HG03139 (cell line): ENCODE data around the gene CPT2.

Source experiments
- ATAC-seq: cut with Tn5 transposase; IDR thresholded peaks from one replicate; pipeline ENCODE4 v1.9.1; 2021; ENCODE audit not compliant: unreplicated experiment

CPT2 gene

DNA sequence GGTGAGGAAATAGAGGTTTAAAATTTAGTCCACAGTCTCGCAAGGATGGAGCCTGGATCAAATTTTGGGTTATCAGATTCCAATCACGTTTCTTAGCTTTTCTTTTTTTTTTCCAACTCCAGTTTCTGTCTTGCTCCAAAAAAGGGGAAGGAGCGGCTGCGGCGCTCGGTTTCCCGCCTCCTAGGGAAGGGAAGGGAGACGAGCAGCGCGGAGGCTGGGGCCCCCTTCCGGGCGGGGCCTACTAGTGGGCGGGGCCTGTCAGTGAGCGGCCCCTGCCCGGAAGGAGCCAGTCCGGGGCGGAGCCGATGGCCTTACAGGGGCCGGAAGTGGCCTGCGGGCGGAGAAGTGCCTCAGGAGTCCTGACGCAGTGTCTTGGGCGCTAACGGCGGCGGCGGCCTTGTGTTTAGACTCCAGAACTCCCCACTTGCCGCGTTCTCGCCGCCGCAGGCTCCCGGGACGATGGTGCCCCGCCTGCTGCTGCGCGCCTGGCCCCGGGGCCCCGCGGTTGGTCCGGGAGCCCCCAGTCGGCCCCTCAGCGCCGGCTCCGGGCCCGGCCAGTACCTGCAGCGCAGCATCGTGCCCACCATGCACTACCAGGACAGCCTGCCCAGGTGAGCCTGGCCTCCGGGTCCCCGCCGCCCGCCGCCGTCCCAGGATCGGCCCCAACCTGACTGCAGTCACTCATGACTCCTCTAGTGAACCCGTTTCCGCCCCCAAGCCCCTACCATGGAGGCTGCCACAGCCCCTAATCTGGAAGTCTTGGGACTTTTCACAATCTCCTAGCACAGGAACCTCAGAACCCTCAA lies at the start of gene CPT2:
TSS of gene CPT2 (plus strand) at position 340 of the 806 bp plus-strand sequence. CDS start at position 460, 120 bp downstream.
- ATAC-seq, result peak; percentile 97

DNA sequence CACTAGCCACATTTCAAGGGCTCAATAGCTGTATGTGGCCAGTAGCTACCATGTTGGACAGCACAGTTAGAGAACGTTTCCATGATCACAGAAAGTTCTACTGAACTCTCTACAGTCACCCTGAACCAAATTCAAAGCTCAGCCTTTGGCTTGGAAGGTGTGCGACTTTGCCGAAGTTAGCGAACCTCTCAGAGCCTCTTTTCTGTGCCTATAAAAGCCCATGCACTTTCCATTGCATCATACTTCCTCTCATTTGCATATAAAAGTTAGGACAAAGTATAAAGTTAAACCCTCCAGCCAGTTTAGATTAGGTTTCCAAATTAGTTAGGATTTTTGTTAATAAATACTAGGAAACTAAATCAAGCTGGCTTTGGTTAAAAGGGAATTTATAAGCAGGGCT lies 49.5 kb upstream of the CPT2 start:
- no peak for ATAC-seq

DNA sequence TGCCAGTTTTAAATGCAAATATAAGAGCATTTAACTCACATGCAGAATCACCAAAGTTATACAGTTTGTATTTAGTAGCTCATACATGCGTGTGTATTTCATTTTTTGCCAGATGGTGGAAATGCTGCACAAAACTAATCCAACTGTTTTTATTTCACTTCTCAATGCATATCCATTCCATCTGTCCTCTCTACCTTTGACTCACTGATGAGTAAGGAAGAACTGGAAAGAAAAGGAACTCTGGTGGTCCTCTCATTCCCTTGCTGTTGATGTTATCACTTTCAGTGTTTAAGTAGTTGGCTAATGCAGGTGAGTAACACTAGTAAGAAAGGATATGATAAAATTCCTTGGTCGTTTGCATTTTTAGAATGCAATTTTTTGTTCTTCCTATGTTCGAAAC lies 48.5 kb upstream of the CPT2 start:
- ATAC-seq, result no peak

DNA sequence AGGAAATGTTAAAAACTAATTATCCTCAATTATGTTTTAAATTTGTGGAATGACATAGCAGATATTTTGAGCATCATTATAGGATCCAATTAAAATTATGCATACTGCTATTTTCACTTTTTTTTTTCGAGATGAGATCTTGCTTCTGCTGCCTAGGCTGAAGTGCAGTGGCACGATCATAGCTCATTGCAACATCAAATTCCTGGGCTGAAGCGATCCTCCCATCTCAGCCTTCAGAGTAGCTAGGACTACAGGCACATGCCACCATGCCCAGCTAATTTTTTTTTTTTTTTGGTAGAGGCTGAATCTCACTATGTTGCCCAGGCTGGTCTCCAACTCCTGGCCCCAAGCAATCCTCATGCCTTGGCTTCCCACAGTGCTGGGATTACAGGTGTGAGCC lies 42.9 kb upstream of the CPT2 start:
- no peak for ATAC-seq

DNA sequence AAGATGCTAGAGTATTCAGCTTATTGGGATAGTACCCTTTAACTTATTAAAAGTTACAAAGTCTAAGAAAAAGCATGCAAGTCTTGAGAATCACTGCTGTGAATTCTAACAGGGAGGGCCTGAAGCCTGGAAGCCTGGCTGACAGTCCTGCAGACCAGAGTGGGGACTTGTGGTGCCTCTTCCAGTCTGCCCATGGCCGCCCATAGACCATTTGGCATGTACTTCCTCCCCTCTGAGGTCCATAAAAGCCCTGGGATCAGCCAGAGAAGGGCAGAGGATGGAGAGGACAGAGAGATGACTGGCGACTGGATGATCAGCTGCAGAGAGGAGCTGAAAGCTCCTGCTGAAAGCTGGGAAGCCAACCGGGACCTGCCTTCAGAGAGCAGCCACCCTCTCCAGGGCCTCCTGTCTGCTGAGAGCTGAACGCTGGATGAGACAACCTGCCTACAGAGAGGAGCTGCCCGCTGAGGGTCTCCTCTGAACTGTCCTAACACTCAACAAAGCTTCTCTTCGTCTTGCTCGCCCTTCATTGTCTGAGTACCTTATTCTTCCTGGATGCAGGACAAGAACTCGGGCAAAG lies 41.7 kb upstream of the CPT2 start:
- ATAC-seq, result no peak

DNA sequence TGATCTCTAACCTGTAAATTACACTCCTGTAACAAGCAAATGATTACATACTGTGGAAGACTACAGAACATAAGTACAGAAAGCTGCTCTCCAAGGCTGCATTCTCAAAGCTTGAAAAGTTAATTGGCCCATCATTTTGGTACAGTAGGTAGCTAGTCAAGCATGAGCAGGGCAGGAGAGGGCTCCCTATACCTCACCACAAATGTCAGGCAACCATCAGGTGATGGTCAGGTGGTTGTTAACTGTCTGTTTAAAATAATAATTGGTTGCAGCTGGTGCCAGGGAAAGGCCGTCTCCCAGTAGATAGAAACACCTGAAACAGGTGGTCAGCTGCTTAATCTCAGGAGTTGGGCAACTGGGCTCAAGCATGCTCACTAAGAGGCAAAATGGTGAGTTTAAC lies 41.1 kb upstream of the CPT2 start:
- no peak for ATAC-seq

DNA sequence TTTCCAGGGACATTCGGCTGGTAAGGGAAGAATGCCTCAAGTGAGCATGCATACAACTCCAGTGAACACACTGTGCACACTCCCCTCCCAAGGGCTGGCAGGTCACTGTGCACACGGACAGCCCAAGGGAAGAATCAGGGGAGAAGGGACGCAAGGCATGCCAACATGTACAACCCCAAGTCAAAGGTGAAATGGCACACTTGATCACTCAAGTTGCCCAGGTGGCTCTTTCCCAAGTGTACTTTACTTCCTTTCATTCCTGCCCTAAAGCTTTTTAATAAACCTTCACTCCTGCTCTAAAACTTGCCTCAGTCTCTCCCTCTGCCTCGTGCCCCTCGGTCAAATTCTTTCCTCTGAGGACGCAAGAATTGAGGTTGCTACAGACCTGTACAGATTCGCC lies 40.7 kb upstream of the CPT2 start:
- no peak for ATAC-seq

DNA sequence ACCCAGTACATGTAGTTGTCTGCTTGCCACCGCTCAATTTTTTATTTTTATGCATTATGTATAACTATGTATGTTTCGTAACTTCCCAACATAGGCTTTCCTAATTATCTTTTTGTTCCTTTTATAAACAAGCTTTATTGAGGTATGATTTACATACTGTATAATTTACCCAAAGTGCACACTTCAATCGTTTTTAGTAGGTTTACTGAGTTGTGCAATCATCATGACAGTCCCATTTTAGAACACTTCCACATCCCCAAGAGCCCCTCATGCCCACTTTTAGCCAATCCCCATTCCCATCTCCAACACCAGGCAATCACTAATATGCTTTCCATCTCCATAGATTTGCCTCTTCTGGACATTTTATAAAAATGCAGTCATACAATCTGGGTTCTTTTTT lies 39.8 kb upstream of the CPT2 start:
- ATAC-seq, result no peak

DNA sequence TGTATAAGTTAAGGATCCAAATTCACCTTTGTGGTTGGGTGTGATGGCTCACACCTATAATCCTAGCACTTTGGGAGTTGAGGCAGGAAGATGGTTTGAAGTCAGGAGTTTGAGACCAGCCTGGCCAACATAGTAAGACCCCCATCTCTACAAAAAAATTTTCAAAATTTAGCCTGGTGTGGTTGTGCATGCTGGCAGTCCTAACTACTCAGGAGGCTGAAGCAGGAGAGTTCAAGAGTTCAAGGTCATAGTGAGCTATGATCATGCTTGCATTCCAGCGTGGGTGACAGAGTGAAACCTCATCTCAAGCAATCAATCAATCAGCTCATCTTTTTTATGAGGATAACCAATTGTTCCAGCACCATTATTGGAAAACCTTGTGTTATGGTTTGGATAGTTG lies 37.7 kb upstream of the CPT2 start:
- no peak for ATAC-seq

DNA sequence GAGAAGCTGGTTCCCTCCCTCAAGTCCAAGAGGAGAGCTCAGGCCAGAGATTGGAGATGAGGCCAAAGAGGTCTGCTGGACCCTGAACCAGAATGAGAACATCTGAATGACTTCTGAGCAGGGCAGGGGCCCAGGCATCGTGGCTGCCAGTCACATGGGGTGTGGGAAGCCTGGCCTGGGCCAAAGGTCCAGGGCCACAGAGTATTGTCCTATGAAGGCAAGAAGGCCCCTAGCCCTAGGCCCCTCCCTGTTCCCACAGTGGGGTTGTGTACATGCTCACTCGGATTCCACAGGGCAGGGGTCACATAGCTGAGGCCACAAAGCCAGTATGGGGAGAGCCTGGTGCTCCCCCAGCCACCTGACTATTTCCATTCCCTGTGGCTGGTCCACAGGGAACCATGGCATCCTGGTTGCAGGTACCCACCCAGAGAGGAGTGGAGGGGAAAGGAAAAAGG lies 35.7 kb upstream of the CPT2 start:
- ATAC-seq, result no peak

DNA sequence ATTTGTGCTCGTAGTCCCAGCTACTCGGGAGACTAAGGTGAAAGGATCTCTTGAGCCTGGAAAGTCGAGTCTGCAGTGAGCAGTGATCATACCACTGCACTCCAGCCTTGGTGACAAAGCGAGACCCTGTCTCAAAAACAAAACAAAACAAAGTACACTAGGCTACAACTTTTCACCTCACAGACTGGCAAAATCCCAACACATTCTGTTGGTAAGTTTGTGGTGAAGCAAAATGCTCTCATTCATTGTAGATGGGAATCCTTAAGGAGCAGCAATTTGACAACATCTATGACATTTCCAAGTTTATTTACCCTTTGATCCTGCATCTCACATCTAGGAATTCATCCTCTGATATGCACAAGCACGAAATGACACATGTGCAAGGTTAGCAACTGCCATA lies 34.0 kb upstream of the CPT2 start:
- no peak for ATAC-seq

DNA sequence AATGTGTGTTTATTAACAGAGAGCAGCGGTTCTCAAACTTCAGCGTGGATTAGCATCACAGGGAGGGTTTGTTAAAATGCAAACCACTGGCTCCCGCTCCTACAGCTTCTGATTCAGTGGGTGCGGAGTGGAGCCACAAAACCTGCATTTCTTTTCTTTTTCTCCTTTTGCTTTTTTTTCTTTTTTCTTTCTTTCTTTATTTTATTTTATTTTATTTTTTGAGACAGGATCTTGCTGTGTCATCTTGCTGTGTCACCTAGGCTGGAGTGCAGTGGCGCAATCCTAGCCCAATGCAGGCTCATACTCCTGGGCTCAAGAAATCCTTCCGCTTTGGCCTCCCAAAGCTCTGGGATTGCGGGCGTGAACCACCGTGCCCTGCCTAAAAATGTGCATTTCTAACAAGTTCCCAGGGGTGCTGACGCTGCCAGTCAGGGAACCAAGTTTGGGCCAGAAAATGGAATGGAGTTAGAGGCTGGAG lies 33.3 kb upstream of the CPT2 start:
- ATAC-seq, result no peak

DNA sequence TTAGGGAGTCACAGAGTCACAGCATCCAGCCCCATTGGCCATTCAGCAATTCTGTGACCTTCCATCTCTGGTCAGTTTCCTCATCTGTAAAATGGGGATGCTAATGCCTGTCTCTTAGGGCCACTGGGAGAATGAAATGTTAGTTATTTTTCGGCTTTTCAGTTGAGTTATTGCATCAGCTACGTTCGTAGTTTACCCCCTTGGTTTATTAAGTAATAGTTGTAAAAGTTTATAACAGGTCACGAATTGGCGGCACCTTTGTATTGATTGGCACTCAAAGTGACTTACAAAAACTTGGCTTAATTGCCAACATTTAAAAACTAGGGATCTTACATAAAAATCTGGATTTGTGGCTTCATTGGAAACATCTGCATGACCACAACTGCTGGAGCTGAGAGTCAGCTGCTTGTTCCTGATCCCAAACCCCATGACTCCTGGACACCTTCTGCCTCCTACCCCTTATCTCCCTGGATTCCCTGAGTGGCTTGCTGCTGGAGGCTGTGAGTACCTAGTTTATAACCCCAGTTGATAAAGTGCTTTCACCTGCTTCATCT lies 31.1 kb upstream of the CPT2 start:
- ATAC-seq, result no peak

DNA sequence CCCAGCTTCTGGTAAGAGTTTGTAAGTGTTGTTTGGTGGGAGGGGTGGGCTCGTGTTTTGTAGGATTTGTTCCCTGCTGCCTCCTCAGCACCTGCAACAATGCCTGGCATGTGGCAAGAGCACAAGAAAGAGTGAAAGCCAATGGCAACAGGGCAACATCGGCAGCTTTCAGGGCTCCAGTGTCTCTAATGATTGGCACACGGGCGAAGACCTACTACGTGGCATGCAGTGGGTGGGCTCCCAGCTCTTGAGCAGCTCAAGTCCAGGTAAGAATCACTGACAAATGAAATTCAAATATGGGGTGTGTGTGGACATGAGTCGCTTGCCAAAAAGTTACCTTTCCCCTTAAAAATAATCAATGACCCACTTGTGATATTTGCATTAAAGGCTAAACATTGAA lies 30.3 kb upstream of the CPT2 start:
- ATAC-seq, result no peak

DNA sequence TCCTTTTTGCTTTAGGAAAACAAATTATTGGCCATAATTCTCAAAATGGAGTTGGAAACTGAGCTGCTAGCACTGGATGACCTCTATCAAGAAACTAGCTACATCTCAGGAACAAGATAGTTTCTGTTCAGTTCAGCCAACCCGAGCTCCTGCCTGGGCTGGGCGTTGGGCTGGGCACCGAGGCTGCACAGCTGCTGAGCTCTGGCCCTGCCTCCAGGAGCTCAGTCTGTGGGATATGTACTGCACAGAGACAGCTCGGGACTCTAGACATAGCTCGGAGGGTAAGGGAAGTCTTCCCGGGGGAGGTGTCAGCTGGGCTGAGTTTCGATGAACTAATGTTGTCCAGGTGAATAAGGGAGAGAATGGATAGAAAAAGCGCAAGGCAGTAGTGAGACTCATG lies 29.7 kb upstream of the CPT2 start:
- ATAC-seq, result no peak

DNA sequence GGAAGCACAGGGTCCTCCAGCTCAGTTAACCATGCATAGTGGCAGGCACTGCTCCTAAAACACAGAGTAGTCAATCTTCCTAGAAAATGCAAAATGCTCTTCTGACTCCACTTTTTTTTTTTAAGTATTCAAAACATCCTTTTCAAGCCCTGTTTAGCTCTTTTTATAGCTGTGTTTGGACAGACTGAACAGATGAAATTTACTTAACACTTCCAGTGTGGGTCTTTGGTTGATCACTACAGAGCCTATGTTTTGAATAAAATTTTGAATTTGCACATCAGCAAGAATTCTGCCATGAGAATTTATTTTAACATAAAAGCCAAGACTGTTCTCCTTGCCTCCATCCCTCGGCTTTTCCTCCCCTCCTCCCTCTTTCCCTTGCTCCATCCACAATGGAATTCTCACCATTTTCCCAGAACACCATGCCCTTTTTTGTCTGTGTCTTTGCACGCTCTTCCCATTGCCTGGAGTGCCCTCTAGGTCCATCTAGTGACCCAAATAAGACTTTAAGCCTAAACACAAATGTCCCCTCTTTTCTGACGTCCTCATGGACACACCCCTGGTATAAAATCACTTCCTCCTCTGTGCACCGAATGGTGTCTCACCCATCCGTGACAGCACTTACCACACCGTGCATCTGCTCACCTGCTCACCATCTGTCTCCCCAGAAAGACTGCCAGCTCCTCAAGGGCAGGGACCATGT lies 24.0 kb upstream of the CPT2 start:
- ATAC-seq, result peak; percentile 63

DNA sequence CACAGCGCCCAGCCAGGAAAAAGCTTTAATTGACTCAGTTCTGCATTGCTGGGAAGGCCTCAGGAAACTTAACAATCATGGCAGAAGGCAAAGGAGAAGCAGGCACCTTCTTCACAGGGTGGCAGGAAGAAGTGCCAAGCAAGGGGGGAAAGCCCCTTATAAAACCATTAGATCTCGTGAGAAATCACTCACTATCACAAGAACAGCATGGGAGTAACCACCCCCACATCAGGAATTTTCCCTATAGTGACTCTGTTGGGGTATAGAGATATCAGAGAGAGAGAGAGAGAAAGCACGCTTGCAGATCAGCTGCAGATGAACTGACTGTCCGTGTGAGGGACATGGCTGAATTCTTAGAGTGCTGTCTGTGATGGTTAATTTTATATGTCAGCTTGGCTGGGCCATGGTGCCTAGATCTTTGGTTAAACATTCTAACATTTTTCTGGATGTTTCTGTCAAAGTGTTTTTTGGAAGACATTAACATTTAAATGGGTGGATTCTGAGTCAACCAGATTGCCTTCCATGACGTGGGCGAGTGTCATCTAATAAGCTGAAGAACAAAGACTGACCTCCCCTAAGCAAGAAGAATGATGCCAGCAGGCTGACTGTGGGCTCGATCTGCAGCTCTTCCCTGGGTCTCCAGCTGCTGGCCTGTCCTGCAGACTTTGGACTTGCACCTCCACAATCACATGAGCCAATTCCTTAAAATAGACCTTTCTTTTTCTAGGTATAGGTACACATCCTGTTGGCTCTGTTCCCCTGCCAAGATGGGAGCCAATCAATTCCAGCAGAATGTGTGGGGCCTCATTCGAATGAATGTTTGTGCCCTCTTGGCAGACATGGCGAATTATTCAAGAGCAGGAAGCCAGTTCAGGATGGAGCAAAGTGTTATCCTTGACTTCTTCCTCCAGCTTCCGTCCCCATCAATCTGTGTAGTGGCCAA lies 21.4 kb upstream of the CPT2 start:
- no peak for ATAC-seq

DNA sequence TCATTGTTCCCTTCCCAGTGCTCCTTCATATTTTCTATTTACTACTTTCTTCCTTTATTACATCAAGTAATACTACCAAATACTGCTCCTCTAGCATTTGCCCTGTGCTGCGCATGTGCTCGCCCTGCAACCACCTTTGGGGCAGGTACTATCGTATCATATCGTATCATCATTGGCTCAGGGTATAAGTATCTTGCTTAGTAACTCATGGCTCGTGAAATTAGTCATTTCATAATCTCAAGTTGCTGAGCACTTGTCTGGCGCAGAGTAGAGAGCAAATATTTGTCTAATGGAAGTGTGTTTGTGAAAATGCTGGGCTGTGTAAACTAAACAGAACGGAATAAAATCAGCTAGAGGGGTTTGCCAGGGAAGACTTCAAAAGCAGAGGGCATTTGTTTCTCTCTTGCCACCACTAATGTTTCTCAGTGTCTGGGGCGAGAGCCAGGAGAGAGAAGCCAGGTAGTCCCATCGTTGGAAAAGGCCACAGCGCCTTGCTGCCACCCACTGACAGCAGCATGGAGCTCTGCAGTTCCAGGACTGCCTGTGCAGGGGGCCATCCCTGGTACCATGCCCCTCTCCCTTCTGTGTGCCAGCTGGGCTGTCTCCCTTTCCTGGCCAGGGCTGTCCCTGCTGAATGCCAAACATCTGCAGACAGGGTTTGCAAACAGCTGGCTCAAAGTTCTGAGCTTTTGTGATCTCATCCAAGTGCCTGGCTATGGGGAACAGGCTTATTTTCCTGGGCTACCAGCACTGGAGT lies 20.0 kb upstream of the CPT2 start:
- no peak for ATAC-seq

DNA sequence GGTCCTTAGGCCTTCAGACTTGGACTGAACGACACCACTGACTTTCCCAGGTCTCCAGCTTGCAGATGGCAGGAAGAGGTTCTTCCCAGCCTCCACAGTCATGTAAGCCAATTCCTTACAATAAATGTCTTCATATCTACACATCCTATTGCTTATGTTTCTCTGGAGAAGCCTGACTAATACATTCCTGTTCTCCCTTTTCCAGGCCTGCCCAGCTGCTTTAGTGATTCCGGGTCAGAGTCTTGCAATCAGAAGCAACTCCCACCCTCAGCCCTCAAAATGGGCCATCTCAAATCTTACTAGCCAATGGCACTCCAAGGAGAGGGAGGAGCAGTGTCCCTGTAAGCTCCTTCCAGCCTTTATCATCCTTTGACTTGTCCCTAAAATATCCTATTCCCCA lies 16.4 kb upstream of the CPT2 start:
- no peak for ATAC-seq

DNA sequence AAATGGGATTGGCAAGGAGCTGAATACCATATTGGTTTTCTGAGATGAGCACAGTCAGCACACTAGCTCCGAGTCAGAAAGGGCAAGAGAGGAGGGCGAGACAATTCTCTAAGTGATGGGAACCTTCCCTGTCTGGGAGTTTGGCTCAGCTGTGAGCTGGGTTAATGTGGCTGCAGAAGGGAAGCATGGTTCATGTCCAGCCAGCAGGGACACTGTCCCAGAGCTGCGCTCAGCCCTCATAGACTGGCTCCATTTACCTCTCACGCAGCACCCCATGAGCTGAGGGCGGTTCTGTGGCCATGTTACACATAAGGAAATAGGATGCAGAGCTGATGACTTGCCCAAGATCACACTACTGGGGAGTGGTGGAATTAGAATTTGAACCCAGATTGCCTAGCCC lies 15.7 kb upstream of the CPT2 start:
- no peak for ATAC-seq
